OCI-LY1 (cell line): ENCODE data around the gene IMMP2L.

Source experiments
- H2AFZ ChIP-seq: fragments of 200-600 bp; sonication (generic), shearing (Covaris generic); 2 replicates; pipeline ENCODE4 v1.6.0; 2014; ENCODE audit warnings: antibody characterized with exemption, mild to moderate bottlenecking, low read length
- H3F3A ChIP-seq: fragments of 200-600 bp; sonication (generic), shearing (Covaris generic); 2 replicates; pipeline ENCODE4 v1.6.0; 2014; ENCODE audit warnings: mild to moderate bottlenecking, antibody characterized with exemption, low read length, moderate library complexity; ENCODE audit not compliant: insufficient read depth
- H3K27ac ChIP-seq: fragments of 200-600 bp; sonication (generic); 2 replicates; pipeline ENCODE4 v1.5.1; 2014; ENCODE audit warnings: low read length, mixed run types, mild to moderate bottlenecking, low read depth; ENCODE audit not compliant: poor library complexity, severe bottlenecking
- H3K27me3 ChIP-seq: fragments of 200-600 bp; sonication (generic); 2 replicates; pipeline ENCODE4 v1.6.0; 2014; ENCODE audit warnings: antibody characterized with exemption, mild to moderate bottlenecking, low read length, moderate library complexity; ENCODE audit not compliant: insufficient read depth
- H3K36me3 ChIP-seq: fragments of 200-600 bp; sonication (generic); 2 replicates; pipeline ENCODE4 v1.6.1; 2014; ENCODE audit warnings: mild to moderate bottlenecking, antibody characterized with exemption, low read length, moderate library complexity, mixed read lengths; ENCODE audit not compliant: insufficient read depth
- H3K4me1 ChIP-seq: fragments of 200-600 bp; sonication (generic); 2 replicates; pipeline ENCODE4 v1.5.1; 2014; ENCODE audit warnings: mild to moderate bottlenecking, low read length, moderate library complexity; ENCODE audit not compliant: insufficient read depth, severe bottlenecking
- H3K4me2 ChIP-seq: fragments of 200-600 bp; sonication (generic), shearing (Covaris generic); 2 replicates; pipeline ENCODE4 v1.6.1; 2014; ENCODE audit warnings: low read length
- H3K4me3 ChIP-seq: fragments of 200-600 bp; sonication (generic); 2 replicates; pipeline ENCODE4 v1.5.1; 2014; ENCODE audit warnings: low read length, low read depth, mild to moderate bottlenecking, mixed read lengths; ENCODE audit not compliant: poor library complexity, severe bottlenecking
- H3K79me2 ChIP-seq: fragments of 200-600 bp; shearing (Covaris generic); 2 replicates; pipeline ENCODE4 v1.6.1; 2016; ENCODE audit warnings: mixed run types, low read length, mixed read lengths; ENCODE audit not compliant: insufficient read depth
- H3K9ac ChIP-seq: fragments of 200-600 bp; sonication (generic), shearing (Covaris generic); 2 replicates; pipeline ENCODE4 v1.6.1; 2014; ENCODE audit warnings: mild to moderate bottlenecking, low read length, mixed read lengths
- H3K9me2 ChIP-seq: fragments of 200-600 bp; sonication (generic), shearing (Covaris generic); 2 replicates; pipeline ENCODE4 v1.6.1; 2014; ENCODE audit warnings: low read depth, mild to moderate bottlenecking, low read length, mixed read lengths
- H3K9me3 ChIP-seq: fragments of 200-600 bp; shearing (Covaris generic); 2 replicates; pipeline ENCODE4 v1.6.1; 2014; ENCODE audit warnings: low read length, mixed read lengths
- H4K20me1 ChIP-seq: fragments of 200-600 bp; sonication (generic), shearing (Covaris generic); 2 replicates; pipeline ENCODE4 v1.6.0; 2016; ENCODE audit warnings: mild to moderate bottlenecking, low read length; ENCODE audit not compliant: insufficient read depth
- CTCF ChIP-seq: fragments of 200-600 bp; sonication (generic), shearing (Covaris generic); IDR thresholded peaks from 2 replicates; pipeline ENCODE4 v1.5.1; 2017; ENCODE audit warnings: mild to moderate bottlenecking, antibody characterized with exemption, low read length, moderate library complexity, mixed read lengths
- EZH2 ChIP-seq: fragments of 200-600 bp; sonication (generic), shearing (Covaris generic); IDR thresholded peaks from 2 replicates; pipeline ENCODE4 v1.8.0; 2017; ENCODE audit warnings: borderline replicate concordance, mixed run types, mild to moderate bottlenecking, antibody characterized with exemption, low read length, moderate library complexity, mixed read lengths

Gene IMMP2L

GRCh38 chr7:111238886-111239285, 323.4 kb downstream of the IMMP2L start:
- no peaks in the 10 kb centered on the region for H3K9me2 ChIP-seq
- no peaks in the 10 kb centered on the region for H3K9me3 ChIP-seq
- TF ChIP-seq EZH2 = no peak
- TF ChIP-seq CTCF = no peak
- H3K27me3 ChIP-seq = no peaks in the 10 kb centered on the region
- H3F3A ChIP-seq = no peaks in the 10 kb centered on the region
- H3K4me2 ChIP-seq = no peak overlapping the region
- H3K4me3 ChIP-seq = no peak overlapping the region
- H3K79me2 ChIP-seq = no peaks in the 10 kb centered on the region
- H3K36me3 ChIP-seq = no peaks in the 10 kb centered on the region
- no peak overlapping the region for H3K9ac ChIP-seq
- H3K27ac ChIP-seq = no peak overlapping the region
- no peaks in the 10 kb centered on the region for H4K20me1 ChIP-seq
- no peak overlapping the region for H2AFZ ChIP-seq
- H3K4me1 ChIP-seq = no peaks in the 10 kb centered on the region

- H3K9me3 ChIP-seq = no peaks in the 10 kb centered on the region
- H3F3A ChIP-seq = no peaks in the 10 kb centered on the region
- H3K4me1 ChIP-seq = no peaks in the 10 kb centered on the region
- no peaks in the 10 kb centered on the region for H4K20me1 ChIP-seq
- no peak overlapping the region for H3K9ac ChIP-seq
- no peaks in the 10 kb centered on the region for H3K27me3 ChIP-seq
- no peak overlapping the region for H3K27ac ChIP-seq
- H3K4me3 ChIP-seq = no peak overlapping the region
- no peak for TF ChIP-seq EZH2
- no peak for TF ChIP-seq CTCF
- H3K36me3 ChIP-seq = no peaks in the 10 kb centered on the region
- no peaks in the 10 kb centered on the region for H3K79me2 ChIP-seq
- H2AFZ ChIP-seq = no peak overlapping the region
- no peak overlapping the region for H3K4me2 ChIP-seq
- H3K9me2 ChIP-seq = no peaks in the 10 kb centered on the region
Measured at GRCh38 chr7:111235709-111236108, 326.6 kb downstream of the IMMP2L start.

GRCh38 chr7:111232249-111233084, 329.8 kb downstream of the IMMP2L start:
- Histone ChIP-seq H3K9me3 (no peaks in the 10 kb centered on the region), H3K79me2 (no peaks in the 10 kb centered on the region), H3K4me3 (no peak overlapping the region), H3K4me2 (no peak overlapping the region), H3K9ac (no peak overlapping the region), H3F3A (no peaks in the 10 kb centered on the region), H3K4me1 (no peaks in the 10 kb centered on the region), H3K36me3 (no peaks in the 10 kb centered on the region), H3K9me2 (no peaks in the 10 kb centered on the region), H3K27me3 (no peaks in the 10 kb centered on the region), H2AFZ (no peak overlapping the region), H4K20me1 (no peaks in the 10 kb centered on the region), H3K27ac (no peak overlapping the region)
- TF ChIP-seq EZH2 (no peak), CTCF (no peak)
